ENCODE results near the gene GPR143.

Gene GPR143

DNA sequence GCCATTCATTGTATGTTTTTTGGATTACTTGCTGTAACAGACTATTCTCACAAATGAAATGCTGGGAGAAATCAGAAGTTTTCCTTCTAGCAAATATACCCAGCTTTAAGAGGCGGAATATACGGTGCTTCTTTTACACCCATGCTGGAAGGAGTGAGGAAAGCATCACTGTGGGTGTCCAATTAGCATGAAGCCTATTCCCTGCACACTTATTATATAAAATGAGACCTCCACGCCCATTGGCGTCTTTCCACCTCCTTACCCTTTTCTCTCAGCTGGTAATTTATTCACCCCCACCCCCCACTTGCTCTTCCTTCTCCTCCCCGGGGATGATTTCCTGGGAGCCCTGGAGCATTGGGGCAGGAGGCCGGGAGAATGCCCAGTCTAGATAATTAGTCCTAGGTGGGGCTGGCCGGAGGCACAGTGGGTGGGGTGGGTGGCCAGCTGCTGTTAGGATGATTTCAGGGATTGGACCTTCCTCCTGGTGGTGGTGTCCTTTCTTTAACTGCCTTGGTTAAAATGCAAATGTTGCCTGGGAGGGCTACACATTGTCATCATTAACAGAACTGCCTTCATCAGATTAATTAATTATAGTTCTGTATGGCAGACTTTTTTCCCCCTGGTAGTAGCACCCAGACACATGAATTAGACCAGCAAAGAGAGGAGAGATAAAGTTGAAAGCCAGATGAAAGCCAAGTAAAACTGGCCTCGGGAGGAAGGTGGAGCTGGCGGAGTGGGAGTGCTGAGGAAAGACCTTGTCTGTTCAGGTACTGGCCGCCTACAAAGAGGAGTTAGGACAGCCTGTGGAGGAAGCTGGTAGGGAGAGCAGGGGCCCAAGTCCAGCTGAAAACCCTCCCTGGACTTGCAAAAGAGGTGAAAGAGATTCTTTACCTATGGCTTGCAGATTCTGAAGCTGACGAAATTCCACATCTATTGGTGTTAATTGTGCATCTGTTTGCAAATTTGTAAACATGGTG lies 32.0 kb upstream of the GPR143 start:
- Histone ChIP-seq H3K9ac (ENCODE audit: low read depth, low read length) (no peak overlapping the region), H3K4me2 (ENCODE audit: insufficient read depth, low read length) (no peak overlapping the region), H3K27ac (ENCODE audit: low read length) (no peak overlapping the region), H3K4me1 (ENCODE audit: insufficient read depth, low read length) (no peaks in the 10 kb centered on the region), H3K27me3 (ENCODE audit: insufficient read depth, low read length, poor library complexity) (no peaks in the 10 kb centered on the region), H3K79me2 (ENCODE audit: insufficient read depth, low read length) (no peaks in the 10 kb centered on the region), H3K36me3 (ENCODE audit: insufficient read depth, low read length) (no peaks in the 10 kb centered on the region), H2AFZ (ENCODE audit: low read depth, low read length) (no peak overlapping the region), H3K4me3 (ENCODE audit: low read depth in 1 of 2, low read length in 2 of 2) (no peak overlapping the region), H3K9me3 (ENCODE audit: insufficient read depth, low read length, severe bottlenecking) (peaks cover 3% of the 10 kb centered on the region), H4K20me1 (ENCODE audit: insufficient read depth, low read length) (no peaks in the 10 kb centered on the region)
- ATAC-seq (ENCODE audit: insufficient read depth, low read depth) = no peak
- TF ChIP-seq, protein P1, sequence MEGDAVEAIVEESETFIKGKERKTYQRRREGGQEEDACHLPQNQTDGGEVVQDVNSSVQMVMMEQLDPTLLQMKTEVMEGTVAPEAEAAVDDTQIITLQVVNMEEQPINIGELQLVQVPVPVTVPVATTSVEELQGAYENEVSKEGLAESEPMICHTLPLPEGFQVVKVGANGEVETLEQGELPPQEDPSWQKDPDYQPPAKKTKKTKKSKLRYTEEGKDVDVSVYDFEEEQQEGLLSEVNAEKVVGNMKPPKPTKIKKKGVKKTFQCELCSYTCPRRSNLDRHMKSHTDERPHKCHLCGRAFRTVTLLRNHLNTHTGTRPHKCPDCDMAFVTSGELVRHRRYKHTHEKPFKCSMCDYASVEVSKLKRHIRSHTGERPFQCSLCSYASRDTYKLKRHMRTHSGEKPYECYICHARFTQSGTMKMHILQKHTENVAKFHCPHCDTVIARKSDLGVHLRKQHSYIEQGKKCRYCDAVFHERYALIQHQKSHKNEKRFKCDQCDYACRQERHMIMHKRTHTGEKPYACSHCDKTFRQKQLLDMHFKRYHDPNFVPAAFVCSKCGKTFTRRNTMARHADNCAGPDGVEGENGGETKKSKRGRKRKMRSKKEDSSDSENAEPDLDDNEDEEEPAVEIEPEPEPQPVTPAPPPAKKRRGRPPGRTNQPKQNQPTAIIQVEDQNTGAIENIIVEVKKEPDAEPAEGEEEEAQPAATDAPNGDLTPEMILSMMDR (IDR thresholded peaks at IDR 0.05; ENCODE audit: borderline replicate concordance, extremely low read depth, low read length, poor library complexity, severe bottlenecking) = no peak
- TF ChIP-seq EZH2 (IDR thresholded peaks at IDR 0.05; ENCODE audit: borderline replicate concordance, low read depth, low read length, severe bottlenecking) = no peak
- no peak for DNase-seq

GRCh38 chrX:9794495-9794894 lies 28.8 kb upstream of the GPR143 start:
- no peaks in the 10 kb centered on the region for H3K4me1 ChIP-seq (ENCODE audit: insufficient read depth, low read length)
- DNase-seq (no peak), ATAC-seq (ENCODE audit: insufficient read depth, low read depth) (no peak)
- H3K9me3 ChIP-seq (ENCODE audit: insufficient read depth, low read length, severe bottlenecking) = no peaks in the 10 kb centered on the region
- H3K36me3 ChIP-seq (ENCODE audit: insufficient read depth, low read length) = no peaks in the 10 kb centered on the region
- no peak overlapping the region for H3K4me3 ChIP-seq (ENCODE audit: low read depth in 1 of 2, low read length in 2 of 2)
- H3K79me2 ChIP-seq (ENCODE audit: insufficient read depth, low read length) = no peaks in the 10 kb centered on the region
- H2AFZ ChIP-seq (ENCODE audit: low read depth, low read length) = no peak overlapping the region
- no peaks in the 10 kb centered on the region for H3K27me3 ChIP-seq (ENCODE audit: insufficient read depth, low read length, poor library complexity)
- no peak overlapping the region for H3K27ac ChIP-seq (ENCODE audit: low read length)
- no peak overlapping the region for H3K9ac ChIP-seq (ENCODE audit: low read depth, low read length)
- TF ChIP-seq, protein P1 (IDR thresholded peaks at IDR 0.05; ENCODE audit: borderline replicate concordance, extremely low read depth, low read length, poor library complexity, severe bottlenecking) = no peak
- TF ChIP-seq EZH2 (IDR thresholded peaks at IDR 0.05; ENCODE audit: borderline replicate concordance, low read depth, low read length, severe bottlenecking) = no peak
- H4K20me1 ChIP-seq (ENCODE audit: insufficient read depth, low read length) = no peaks in the 10 kb centered on the region
- H3K4me2 ChIP-seq (ENCODE audit: insufficient read depth, low read length) = no peak overlapping the region

GRCh38 chrX:9790866-9791265 lies 25.2 kb upstream of the GPR143 start:
- Histone ChIP-seq H3K4me2 (ENCODE audit: insufficient read depth, low read length) (no peak overlapping the region), H3K4me3 (ENCODE audit: low read depth in 1 of 2, low read length in 2 of 2) (no peak overlapping the region), H4K20me1 (ENCODE audit: insufficient read depth, low read length) (no peaks in the 10 kb centered on the region), H3K4me1 (ENCODE audit: insufficient read depth, low read length) (no peaks in the 10 kb centered on the region), H3K9ac (ENCODE audit: low read depth, low read length) (no peak overlapping the region), H3K79me2 (ENCODE audit: insufficient read depth, low read length) (no peaks in the 10 kb centered on the region), H3K36me3 (ENCODE audit: insufficient read depth, low read length) (no peaks in the 10 kb centered on the region), H3K27ac (ENCODE audit: low read length) (no peak overlapping the region), H3K9me3 (ENCODE audit: insufficient read depth, low read length, severe bottlenecking) (no peaks in the 10 kb centered on the region), H2AFZ (ENCODE audit: low read depth, low read length) (no peak overlapping the region), H3K27me3 (ENCODE audit: insufficient read depth, low read length, poor library complexity) (no peaks in the 10 kb centered on the region)
- ATAC-seq (ENCODE audit: insufficient read depth, low read depth) (no peak), DNase-seq (no peak)
- TF ChIP-seq, protein P1 (IDR thresholded peaks at IDR 0.05; ENCODE audit: borderline replicate concordance, extremely low read depth, low read length, poor library complexity, severe bottlenecking) = no peak
- TF ChIP-seq EZH2 (IDR thresholded peaks at IDR 0.05; ENCODE audit: borderline replicate concordance, low read depth, low read length, severe bottlenecking) = no peak
